Measurements from ENCODE around the gene SCD5.

DNA sequence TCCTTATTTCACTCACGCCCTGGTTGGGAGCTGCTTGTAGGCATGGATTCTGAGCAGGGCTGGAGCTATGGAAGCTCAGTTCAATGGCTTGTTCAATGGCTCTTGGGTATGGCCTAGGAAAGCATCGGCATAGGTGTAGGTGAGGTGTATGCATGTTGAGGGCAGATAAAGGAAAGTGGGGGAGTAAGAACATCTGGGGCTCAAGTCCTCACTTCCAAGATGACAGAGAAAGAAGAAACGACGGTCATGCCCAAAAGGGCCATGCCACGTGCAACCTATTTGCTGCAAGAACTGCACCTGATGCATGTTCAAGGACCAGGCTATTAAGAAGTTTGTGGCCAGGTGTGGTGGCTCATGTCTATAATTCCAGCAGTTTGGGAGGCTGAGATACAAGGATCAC lies 23.4 kb downstream of the SCD5 start:
- TF ChIP-seq, protein P1, sequence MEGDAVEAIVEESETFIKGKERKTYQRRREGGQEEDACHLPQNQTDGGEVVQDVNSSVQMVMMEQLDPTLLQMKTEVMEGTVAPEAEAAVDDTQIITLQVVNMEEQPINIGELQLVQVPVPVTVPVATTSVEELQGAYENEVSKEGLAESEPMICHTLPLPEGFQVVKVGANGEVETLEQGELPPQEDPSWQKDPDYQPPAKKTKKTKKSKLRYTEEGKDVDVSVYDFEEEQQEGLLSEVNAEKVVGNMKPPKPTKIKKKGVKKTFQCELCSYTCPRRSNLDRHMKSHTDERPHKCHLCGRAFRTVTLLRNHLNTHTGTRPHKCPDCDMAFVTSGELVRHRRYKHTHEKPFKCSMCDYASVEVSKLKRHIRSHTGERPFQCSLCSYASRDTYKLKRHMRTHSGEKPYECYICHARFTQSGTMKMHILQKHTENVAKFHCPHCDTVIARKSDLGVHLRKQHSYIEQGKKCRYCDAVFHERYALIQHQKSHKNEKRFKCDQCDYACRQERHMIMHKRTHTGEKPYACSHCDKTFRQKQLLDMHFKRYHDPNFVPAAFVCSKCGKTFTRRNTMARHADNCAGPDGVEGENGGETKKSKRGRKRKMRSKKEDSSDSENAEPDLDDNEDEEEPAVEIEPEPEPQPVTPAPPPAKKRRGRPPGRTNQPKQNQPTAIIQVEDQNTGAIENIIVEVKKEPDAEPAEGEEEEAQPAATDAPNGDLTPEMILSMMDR (IDR thresholded peaks at IDR 0.05) = no peak
- TF ChIP-seq, protein P2, sequence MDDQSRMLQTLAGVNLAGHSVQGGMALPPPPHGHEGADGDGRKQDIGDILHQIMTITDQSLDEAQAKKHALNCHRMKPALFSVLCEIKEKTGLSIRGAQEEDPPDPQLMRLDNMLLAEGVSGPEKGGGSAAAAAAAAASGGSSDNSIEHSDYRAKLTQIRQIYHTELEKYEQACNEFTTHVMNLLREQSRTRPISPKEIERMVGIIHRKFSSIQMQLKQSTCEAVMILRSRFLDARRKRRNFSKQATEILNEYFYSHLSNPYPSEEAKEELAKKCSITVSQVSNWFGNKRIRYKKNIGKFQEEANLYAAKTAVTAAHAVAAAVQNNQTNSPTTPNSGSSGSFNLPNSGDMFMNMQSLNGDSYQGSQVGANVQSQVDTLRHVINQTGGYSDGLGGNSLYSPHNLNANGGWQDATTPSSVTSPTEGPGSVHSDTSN (IDR thresholded peaks at IDR 0.05) = no peak
- TF ChIP-seq CEBPB (IDR thresholded peaks at IDR 0.05) = no peak
- TF ChIP-seq, protein P3, sequence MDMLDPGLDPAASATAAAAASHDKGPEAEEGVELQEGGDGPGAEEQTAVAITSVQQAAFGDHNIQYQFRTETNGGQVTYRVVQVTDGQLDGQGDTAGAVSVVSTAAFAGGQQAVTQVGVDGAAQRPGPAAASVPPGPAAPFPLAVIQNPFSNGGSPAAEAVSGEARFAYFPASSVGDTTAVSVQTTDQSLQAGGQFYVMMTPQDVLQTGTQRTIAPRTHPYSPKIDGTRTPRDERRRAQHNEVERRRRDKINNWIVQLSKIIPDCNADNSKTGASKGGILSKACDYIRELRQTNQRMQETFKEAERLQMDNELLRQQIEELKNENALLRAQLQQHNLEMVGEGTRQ (IDR thresholded peaks at IDR 0.05) = no peak
- TF ChIP-seq, protein P4, sequence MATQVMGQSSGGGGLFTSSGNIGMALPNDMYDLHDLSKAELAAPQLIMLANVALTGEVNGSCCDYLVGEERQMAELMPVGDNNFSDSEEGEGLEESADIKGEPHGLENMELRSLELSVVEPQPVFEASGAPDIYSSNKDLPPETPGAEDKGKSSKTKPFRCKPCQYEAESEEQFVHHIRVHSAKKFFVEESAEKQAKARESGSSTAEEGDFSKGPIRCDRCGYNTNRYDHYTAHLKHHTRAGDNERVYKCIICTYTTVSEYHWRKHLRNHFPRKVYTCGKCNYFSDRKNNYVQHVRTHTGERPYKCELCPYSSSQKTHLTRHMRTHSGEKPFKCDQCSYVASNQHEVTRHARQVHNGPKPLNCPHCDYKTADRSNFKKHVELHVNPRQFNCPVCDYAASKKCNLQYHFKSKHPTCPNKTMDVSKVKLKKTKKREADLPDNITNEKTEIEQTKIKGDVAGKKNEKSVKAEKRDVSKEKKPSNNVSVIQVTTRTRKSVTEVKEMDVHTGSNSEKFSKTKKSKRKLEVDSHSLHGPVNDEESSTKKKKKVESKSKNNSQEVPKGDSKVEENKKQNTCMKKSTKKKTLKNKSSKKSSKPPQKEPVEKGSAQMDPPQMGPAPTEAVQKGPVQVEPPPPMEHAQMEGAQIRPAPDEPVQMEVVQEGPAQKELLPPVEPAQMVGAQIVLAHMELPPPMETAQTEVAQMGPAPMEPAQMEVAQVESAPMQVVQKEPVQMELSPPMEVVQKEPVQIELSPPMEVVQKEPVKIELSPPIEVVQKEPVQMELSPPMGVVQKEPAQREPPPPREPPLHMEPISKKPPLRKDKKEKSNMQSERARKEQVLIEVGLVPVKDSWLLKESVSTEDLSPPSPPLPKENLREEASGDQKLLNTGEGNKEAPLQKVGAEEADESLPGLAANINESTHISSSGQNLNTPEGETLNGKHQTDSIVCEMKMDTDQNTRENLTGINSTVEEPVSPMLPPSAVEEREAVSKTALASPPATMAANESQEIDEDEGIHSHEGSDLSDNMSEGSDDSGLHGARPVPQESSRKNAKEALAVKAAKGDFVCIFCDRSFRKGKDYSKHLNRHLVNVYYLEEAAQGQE (IDR thresholded peaks at IDR 0.05) = no peak
- no peak for TF ChIP-seq CBX8 (IDR thresholded peaks at IDR 0.05)
- no peak for TF ChIP-seq NR3C1 (IDR thresholded peaks at IDR 0.05)
- no peak for TF ChIP-seq RNF2 (IDR thresholded peaks at IDR 0.05; ENCODE audit: borderline replicate concordance, low read depth)

Data from A549 (cell line).